Glomerular visceral epithelial cell (primary cell): ENCODE results near the gene KLK8.

Experiments used
- DNase-seq: peaks from one replicate; pipeline ENCODE4 v3.0.0-alpha.2; 2016; ENCODE audit errors: extremely low spot score

Gene KLK8

DNA sequence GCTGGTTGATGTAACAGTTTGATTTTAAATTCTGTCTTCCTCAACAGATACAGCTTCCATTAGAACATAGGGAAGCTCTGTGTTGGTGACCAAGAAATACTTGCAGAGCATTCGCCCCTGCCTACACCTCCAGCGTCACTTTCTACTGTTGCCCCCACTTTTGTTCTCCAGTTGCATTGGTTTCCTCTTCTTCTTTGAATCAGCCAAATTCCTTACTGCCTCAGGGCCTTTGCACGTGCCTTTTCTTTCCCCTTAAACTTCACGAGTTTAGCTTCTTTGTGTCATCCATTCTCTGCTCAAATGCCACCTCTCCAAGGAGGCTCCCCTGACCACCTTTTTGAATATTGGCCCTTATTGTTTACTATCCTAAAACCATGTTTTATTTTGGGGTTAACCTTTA is 54.3 kb downstream of the KLK8 start:
- no peak for DNase-seq
